ENCODE results near the gene PRDM15.

PRDM15 gene

DNA sequence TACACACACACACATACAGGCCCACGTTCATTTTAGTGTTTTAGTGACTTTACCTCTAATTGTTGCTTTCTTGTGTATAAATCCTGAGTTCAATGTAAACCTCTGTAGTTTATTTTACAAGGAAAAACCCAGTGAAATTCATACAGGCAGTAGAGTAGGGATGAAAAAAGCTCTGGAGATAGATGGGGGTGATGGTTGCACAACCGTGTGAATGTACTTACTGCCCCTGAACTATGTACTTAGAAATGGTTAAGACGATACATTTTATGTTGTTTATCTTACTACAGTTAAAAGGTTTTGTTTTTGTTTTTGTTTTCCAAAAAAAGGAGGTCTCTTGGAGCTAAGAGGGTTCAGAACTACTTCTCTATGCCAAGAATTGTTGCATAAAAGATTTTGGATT is 29.7 kb upstream of the PRDM15 start:
- DNase-seq (ENCODE audit: low read depth) = no peak

GRCh38 chr21:41907496-41908258 is 28.5 kb upstream of the PRDM15 start:
- no peak for DNase-seq (ENCODE audit: low read depth)

DNA sequence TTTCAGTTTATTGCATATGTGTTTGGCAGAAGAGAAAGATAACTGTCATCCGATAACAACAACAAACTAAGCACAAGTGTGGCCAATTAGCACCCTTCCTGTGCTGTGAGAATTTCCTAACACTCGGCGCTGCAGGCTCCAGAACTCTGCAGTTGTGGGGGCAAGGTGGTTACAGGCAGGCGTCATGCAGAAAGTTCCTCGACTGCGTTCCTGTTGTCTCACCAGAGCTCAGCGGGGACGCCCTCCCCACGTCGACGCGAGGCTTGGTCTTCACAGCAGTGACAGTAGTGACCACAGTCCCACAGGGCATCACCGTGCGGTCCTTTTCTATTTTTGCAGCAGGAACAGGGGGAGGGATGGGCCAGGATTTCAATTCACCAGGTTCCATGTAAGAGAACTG is 27.6 kb upstream of the PRDM15 start:
- DNase-seq (ENCODE audit: low read depth) = no peak

GRCh38 chr21:41903559-41904351 is 24.6 kb upstream of the PRDM15 start:
- no peak for DNase-seq (ENCODE audit: low read depth)

DNA sequence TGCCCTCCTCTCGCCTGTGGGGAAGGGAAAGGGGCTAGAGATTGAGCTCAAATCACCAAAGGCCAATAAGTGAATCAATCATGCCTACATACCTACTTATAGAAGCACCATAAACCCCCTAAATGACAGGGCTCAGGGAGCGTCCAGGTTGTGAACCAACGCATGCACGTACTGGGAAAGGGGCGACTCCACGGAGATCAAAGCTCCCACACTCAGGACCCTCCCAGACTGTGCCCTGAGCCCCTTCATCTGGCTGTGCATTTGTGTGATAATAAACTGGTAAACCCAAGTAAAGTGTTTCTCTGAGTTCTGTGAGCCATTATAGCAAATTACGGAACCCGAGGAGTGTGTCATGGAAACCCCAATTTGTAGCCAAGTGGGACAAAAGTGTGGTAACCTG is 23.8 kb upstream of the PRDM15 start:
- DNase-seq (ENCODE audit: low read depth) = no peak

DNA sequence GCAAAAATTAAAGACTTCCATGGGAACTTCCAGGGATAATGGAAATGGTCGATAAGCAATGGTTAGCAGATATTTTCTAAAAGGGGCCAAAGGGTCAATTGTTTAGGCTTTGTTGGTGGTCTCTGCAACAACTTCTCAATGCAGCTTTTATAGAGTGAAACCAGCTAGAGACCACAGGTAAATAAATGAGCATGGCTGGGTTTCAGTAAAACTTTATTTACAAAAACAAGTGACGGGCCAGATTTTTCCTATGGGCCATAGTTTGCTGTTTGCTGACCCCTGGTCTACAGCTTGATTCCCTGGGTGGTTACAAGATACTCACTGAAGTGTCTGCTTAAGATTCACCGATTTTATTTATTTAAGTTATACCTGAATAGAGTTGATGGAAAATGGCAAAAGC is 22.6 kb upstream of the PRDM15 start:
- DNase-seq (ENCODE audit: low read depth) = no peak

DNA sequence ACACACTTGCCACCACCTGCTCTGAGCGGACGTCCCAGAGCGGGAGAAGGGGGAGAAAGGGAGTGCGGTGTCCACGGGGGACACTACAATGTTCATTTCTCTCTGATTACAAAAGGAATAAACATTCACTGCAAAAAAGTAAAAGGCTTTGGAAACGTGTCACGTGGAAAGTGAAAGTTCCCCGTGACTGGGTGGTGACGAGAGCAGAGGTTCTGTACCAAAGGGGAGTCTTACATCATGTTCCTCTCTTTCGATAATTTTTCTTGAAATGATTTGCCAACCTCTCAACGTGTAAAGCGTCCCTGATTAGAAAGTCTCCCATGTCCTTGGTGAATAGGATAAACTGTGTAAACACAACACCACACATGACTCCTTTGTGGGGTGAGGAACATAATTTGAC is 22.0 kb upstream of the PRDM15 start:
- DNase-seq (ENCODE audit: low read depth) = no peak

- no peak for DNase-seq (ENCODE audit: low read depth)
These were observed 21.3 kb upstream of the PRDM15 start for GRCh38 chr21:41900401-41900800.

DNA sequence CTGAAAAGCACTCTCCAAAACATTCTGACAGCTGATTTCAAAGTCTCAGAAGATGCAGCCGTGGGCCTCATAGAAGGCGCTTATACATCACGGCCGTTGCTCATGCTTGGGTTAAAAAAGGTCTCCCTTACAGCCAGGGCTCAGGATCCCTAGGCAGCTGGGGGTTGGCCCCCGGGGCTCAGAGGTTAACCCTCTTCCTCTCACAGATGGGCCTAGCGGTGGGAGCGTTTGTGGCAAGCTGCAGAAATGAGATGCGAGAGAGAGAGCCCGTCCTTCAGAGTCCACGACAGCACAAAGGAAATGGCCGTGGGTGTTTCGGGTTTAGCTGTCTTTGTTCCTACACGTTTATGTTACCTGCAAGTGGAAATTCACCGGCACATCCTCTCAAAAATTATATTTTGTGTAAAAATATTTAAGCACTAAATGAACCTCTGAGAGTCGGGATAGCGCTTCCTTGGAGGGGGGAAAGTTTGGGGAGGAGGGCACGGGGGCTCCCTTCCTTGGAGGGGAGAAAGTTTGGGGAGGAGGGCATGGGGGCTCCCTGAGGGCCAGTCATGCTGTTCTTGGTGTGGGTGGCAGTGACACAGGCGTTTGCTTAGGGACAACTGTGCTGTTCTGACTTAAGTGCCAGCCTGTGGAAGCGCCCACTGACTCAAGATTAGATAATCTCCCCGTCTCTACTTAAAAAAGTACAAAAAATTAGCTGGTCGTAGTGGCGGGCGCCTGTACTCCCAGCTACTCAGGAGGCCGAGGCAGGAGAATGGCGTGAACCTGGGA is 20.5 kb upstream of the PRDM15 start:
- DNase-seq (ENCODE audit: low read depth) = no peak

GRCh38 chr21:41898998-41899397 is 19.9 kb upstream of the PRDM15 start:
- DNase-seq (ENCODE audit: low read depth) = no peak

DNA sequence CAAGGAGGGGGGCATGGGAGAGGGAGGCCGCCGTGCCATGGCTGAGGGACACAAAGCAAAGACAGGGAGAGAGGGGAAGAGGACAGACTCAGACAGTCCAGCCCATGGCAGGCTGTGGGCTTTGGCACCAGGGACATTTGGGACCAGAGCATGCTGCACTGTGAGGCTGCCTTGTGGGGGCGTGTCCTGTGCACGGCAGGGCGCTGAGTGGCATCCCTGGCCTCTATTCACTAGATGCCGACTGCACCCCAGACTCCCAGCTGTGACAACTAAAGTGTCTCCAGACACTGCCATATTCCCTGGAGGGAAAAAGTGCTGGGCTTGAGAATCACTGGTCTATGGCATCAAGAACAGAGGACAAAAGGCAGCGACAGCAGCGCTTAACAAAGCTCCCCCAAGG is 18.6 kb upstream of the PRDM15 start:
- DNase-seq (ENCODE audit: low read depth) = no peak

- DNase-seq (ENCODE audit: low read depth) = no peak
These were observed 18.0 kb upstream of the PRDM15 start for GRCh38 chr21:41897047-41897669.

DNA sequence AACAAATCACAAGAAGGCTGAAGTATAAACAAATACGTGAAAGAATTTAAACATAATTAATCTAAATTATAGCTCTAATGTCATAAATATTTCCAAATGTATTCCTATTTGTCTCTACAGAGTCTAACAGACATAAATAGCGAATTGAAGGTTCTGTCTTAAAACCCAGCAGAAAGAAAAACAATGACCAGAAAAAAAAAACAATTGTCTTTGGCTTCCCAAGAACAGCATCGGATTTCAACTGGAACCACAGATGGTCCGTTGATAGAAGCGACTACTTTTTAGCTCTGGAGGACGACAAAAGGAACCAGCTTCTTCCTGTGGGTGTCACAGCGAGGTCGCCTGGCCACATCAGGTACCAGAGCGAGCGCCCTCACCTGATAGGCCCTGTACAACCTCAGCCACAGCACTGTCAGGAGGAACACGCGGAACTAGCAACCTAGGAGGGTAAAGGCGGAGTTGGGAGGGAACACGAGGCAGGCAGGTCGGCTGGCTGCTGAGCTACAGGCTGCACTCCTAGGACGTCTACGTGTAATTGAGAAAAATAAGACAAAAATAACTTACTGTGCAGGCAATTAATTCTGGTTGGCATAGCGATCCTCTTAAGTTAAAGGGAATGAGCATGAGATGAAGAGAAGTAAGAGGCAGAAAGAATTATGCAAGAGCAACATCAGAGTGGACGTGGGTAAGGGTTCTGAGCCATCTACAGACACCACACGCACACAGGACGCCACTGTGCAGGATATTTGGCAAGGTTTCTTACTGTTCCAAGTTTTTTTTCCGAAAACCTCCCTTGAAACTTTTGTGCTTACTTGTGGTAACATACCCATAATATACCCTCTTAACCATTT is 16.7 kb upstream of the PRDM15 start:
- DNase-seq (ENCODE audit: low read depth) = no peak

GRCh38 chr21:41894922-41895557 is 15.9 kb upstream of the PRDM15 start:
- DNase-seq (ENCODE audit: low read depth) = no peak

- DNase-seq (ENCODE audit: low read depth) = no peak
These were observed 15.4 kb upstream of the PRDM15 start for GRCh38 chr21:41894511-41894910.

DNA sequence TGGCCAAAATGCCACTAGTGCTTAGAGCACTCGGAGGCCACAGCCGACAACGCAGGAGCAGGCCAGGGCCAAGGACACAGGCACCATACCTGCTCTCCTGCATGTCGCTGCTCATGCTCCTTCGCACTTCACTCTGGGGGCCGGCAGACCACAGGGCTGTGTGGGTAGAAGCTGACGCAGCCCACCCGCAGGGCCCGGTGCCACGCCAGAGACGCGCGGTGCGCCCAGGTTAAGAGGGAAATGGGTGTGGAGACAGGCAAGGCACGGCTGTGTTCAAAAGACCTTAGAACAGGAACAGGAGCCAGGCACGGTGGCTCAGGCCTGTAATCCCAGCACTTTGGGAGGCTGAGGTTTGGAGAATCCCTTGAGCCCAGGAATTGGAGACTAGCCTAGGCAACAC is 13.6 kb upstream of the PRDM15 start:
- no peak for DNase-seq (ENCODE audit: low read depth)

GRCh38 chr21:41891132-41891531 is 12.0 kb upstream of the PRDM15 start:
- DNase-seq (ENCODE audit: low read depth) = no peak

DNA sequence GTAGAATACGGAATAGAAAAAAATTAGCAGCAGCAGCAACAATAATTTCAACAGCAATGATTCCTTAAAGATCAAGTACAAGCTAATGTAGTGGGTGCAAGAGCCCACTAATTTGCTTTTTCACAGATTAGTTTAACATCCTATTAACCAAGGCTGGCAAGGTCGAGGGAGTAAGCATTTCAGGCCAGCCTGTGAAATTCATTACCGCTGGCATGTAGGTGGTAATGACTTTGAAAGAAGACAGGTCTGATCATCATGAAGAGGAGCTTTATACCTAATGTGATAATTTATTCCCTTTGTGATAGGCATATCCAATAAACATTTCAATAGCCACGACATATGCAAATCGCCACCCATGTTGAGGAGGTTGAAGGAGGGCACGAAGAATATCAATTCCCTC is 11.2 kb upstream of the PRDM15 start:
- DNase-seq (ENCODE audit: low read depth) = no peak

DNA sequence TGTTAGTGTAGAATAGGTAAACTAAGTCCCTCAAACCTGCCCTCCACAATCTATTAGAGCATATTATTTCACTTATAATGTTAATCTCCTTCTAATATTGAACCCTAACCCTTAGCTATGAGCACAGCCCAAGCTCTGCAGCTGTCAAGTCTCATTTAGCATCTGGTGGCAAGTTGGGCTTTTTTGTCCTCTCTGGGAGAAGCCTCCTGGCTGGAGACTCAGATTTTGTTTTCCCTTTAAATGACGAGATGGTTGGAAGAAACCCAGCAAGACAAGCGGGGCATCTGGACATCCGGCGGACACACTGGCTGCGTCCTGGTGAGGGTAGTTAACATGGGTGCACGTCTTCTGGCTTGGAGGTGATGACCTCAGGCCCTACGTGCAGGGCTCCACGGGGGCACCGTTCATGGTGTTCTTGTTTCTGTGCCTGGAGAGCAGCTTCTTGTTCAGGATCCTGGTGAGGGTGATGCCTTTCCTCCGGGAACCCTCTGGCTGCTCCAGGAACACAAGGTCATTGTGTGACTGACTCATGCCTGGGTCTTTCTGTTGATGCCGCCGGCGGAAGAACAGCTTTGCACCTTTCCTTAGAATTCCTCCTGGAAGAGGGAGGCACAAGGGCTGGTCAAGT is 9.7 kb upstream of the PRDM15 start:
- DNase-seq (ENCODE audit: low read depth) = no peak

- DNase-seq (ENCODE audit: low read depth) = no peak
These were observed 8.5 kb upstream of the PRDM15 start for GRCh38 chr21:41887667-41888066.
